HepG2 (cell line): Measurements from ENCODE around the gene HES7. TPM values are rescaled to one million over a fixed set of nuclear protein-coding genes. Genes with fewer than 3 reads are reported as not detected.

ENCODE experiments used
- ATF4 ChIP-seq, 2 experiments: fragments of 450-650 bp in 1 of 2; sonication (generic) in 1 of 2; formaldehyde crosslinking; IDR thresholded peaks; 2 replicates each; pipeline versions ENCODE4 v1.5.0 to v1.8.0; 2020 to 2022; ENCODE audit warnings: mild to moderate bottlenecking in 1 of 2, missing genetic modification reagents in 1 of 2
- CEBPG ChIP-seq: IDR thresholded peaks from 2 replicates; pipeline ENCODE4 v1.6.1; 2016
- HMG20B ChIP-seq: conservative IDR thresholded peaks from 2 replicates; pipeline ENCODE4 v1.6.1; 2016; ENCODE audit warnings: missing genetic modification reagents, missing compliant biosample characterization
- MAFK ChIP-seq, 2 experiments: IDR thresholded peaks in 1 of 2; conservative IDR thresholded peaks in 1 of 2; 2 replicates each; pipeline ENCODE4 v1.6.1; 2011; ENCODE audit warnings: improper control_type of control experiment in 2 of 2, low read length in 2 of 2
- NFYB ChIP-seq: sonication (generic); formaldehyde crosslinking; IDR thresholded peaks from 2 replicates; pipeline ENCODE4 v1.4.0; 2020; ENCODE audit warnings: missing genetic modification reagents
- NPAS2 ChIP-seq: sonication (generic); formaldehyde crosslinking; IDR thresholded peaks from 2 replicates; pipeline ENCODE4 v1.8.0; 2022; ENCODE audit warnings: mild to moderate bottlenecking, missing genetic modification reagents, borderline replicate concordance
- PAWR ChIP-seq: sonication (generic); formaldehyde crosslinking; IDR thresholded peaks from 2 replicates; pipeline ENCODE4 v1.4.0; 2020; ENCODE audit warnings: missing genetic modification reagents, mild to moderate bottlenecking, borderline replicate concordance
- PHF21A ChIP-seq: sonication (generic); formaldehyde crosslinking; IDR thresholded peaks from 2 replicates; pipeline ENCODE4 v1.5.0; 2020; ENCODE audit warnings: mild to moderate bottlenecking, missing genetic modification reagents
- ZFAT ChIP-seq: sonication (generic); formaldehyde crosslinking; conservative IDR thresholded peaks from 2 replicates; pipeline ENCODE4 v1.8.1; 2023; ENCODE audit warnings: missing genetic modification reagents, inconsistent platforms
- ZNF235 ChIP-seq: sonication (generic); formaldehyde crosslinking; IDR thresholded peaks from 2 replicates; pipeline ENCODE4 v1.8.1; 2023; ENCODE audit warnings: mild to moderate bottlenecking, missing genetic modification reagents, borderline replicate concordance
- ZNF280B ChIP-seq: sonication (generic); formaldehyde crosslinking; IDR thresholded peaks from 2 replicates; pipeline ENCODE4 v1.5.0; 2020; ENCODE audit warnings: missing genetic modification reagents, mild to moderate bottlenecking, borderline replicate concordance
- ZNF460 ChIP-seq: sonication (generic); formaldehyde crosslinking; IDR thresholded peaks from 2 replicates; pipeline ENCODE4 v1.5.1; 2020; ENCODE audit warnings: missing genetic modification reagents, mild to moderate bottlenecking, borderline replicate concordance
- ZNF597 ChIP-seq: sonication (generic); formaldehyde crosslinking; IDR thresholded peaks from 2 replicates; pipeline ENCODE4 v1.5.0; 2020; ENCODE audit warnings: missing genetic modification reagents
- ZNF792 ChIP-seq: IDR thresholded peaks from 2 replicates; pipeline ENCODE4 v1.6.1; 2016
- ZNF800 ChIP-seq: sonication (generic); formaldehyde crosslinking; IDR thresholded peaks from 2 replicates; pipeline ENCODE4 v1.4.0; 2020; ENCODE audit warnings: missing genetic modification reagents
- polyA plus RNA-seq, 8 experiments: library from polyadenylated mRNA; depleted of rRNA in 3 of 8; stranded (reverse) in 7 of 8; unstranded in 1 of 8; fragments of >200 nt; fragmentation: Illumina TruSeq in 4 of 8; extraction: Trizol in 4 of 8; gene quantifications; 2 replicates each; pipeline versions ENCODE4 v1.2.1 to v1.2.3, GENCODE V29; 2011 to 2016; ENCODE audit warnings: low read depth in 4 of 8, missing spikeins in 1 of 8, mixed read lengths in 1 of 8; ENCODE audit not compliant: insufficient read depth in 1 of 8
- total RNA-seq, 5 experiments: library from RNA; depleted of rRNA; stranded (reverse); fragments of >200 nt; fragmentation: Illumina TruSeq; extraction: Trizol; gene quantifications; 2 replicates each; pipeline ENCODE4 v1.2.3, GENCODE V29; 2016; ENCODE audit warnings: low read depth in 1 of 5
- TF ChIP-seq, protein P1 (sequence below): sonication (generic); formaldehyde crosslinking; IDR thresholded peaks from 2 replicates; pipeline ENCODE4 v1.5.0; 2020; ENCODE audit warnings: mild to moderate bottlenecking, missing genetic modification reagents, borderline replicate concordance
- TF ChIP-seq, protein P2 (sequence below): IDR thresholded peaks from 2 replicates; pipeline ENCODE4 v1.6.1; 2016; ENCODE audit warnings: low read depth, control low read depth

Gene HES7
- total and polyA plus RNA-seq, 2 of the 13 experiments (the other 11 are each of a cell fraction or from before 2014, with no cell fraction given): not detected

DNA sequence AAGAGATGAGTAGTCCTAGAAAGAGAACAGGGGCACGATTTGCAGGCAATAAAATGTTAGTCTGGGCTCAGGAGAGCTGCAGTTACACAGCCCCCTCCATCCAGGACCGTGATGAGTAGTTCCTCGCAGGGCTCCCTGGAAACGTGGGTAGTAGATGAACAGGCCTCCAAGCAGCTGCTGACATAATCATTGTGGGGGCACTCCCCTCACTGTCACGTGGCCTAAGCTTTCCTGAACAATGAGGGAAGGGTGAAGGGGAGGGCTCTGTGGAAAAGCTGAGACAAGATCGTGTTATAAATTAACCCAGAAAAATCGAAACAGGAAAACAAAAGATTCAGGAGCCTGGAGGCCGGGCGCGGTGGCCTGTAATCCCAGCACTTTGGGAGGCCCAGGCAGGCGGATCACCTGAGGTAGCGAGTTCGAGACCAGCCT, 29.6 kb upstream of the HES7 start (continued):
- TF ChIP-seq, protein P1, sequence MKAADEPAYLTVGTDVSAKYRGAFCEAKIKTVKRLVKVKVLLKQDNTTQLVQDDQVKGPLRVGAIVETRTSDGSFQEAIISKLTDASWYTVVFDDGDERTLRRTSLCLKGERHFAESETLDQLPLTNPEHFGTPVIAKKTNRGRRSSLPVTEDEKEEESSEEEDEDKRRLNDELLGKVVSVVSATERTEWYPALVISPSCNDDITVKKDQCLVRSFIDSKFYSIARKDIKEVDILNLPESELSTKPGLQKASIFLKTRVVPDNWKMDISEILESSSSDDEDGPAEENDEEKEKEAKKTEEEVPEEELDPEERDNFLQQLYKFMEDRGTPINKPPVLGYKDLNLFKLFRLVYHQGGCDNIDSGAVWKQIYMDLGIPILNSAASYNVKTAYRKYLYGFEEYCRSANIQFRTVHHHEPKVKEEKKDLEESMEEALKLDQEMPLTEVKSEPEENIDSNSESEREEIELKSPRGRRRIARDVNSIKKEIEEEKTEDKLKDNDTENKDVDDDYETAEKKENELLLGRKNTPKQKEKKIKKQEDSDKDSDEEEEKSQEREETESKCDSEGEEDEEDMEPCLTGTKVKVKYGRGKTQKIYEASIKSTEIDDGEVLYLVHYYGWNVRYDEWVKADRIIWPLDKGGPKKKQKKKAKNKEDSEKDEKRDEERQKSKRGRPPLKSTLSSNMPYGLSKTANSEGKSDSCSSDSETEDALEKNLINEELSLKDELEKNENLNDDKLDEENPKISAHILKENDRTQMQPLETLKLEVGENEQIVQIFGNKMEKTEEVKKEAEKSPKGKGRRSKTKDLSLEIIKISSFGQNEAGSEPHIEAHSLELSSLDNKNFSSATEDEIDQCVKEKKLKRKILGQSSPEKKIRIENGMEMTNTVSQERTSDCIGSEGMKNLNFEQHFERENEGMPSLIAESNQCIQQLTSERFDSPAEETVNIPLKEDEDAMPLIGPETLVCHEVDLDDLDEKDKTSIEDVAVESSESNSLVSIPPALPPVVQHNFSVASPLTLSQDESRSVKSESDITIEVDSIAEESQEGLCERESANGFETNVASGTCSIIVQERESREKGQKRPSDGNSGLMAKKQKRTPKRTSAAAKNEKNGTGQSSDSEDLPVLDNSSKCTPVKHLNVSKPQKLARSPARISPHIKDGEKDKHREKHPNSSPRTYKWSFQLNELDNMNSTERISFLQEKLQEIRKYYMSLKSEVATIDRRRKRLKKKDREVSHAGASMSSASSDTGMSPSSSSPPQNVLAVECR (CRISPR knock-in tag): peak; percentile 31; the same call in 1 of the 2 replicates
- TF ChIP-seq NPAS2 (CRISPR knock-in tag) (no peak), PAWR (CRISPR knock-in tag) (no peak), ZFAT (no peak), NFYB (CRISPR knock-in tag) (no peak), HMG20B (no peak), ZNF460 (no peak), ZNF280B (CRISPR knock-in tag) (no peak), ZNF800 (CRISPR knock-in tag) (no peak), CEBPG (CRISPR knock-in tag) (peak; percentile 50), PHF21A (CRISPR knock-in tag) (peak; percentile 82), ZNF235 (CRISPR knock-in tag) (no peak), ZNF597 (CRISPR knock-in tag) (no peak), ZNF792 (CRISPR knock-in tag) (no peak; the same call in 1 of the 2 replicates), MAFK (conservative IDR thresholded peaks at IDR 0.05 in 1 of 2, IDR thresholded peaks at IDR 0.05 in 1 of 2; ENCODE audit: low read length in 2 of 2) (0 out of 4 replicates have a peak, but pooled peaks of 1 of the 2 experiments have one; percentile 23), ATF4 (CRISPR knock-in tag; IDR thresholded peaks at IDR 0.05) (peak in 1 of 2 experiments; percentile 46; a peak in 1 of 4 replicates)
- TF ChIP-seq, protein P2, sequence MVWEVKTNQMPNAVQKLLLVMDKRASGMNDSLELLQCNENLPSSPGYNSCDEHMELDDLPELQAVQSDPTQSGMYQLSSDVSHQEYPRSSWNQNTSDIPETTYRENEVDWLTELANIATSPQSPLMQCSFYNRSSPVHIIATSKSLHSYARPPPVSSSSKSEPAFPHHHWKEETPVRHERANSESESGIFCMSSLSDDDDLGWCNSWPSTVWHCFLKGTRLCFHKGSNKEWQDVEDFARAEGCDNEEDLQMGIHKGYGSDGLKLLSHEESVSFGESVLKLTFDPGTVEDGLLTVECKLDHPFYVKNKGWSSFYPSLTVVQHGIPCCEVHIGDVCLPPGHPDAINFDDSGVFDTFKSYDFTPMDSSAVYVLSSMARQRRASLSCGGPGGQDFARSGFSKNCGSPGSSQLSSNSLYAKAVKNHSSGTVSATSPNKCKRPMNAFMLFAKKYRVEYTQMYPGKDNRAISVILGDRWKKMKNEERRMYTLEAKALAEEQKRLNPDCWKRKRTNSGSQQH: no peak
